Fibroblast of lung (primary cell): ENCODE results near the gene CCR3. TPM values are rescaled to one million over a fixed set of nuclear protein-coding genes. Genes with fewer than 3 reads are reported as not detected.

Source experiments
- DNase-seq, 2 donors: peaks; one replicate each; pipeline versions ENCODE4 v3.0.0 to v3.0.0-alpha.2; 2010; ENCODE audit warnings: low read depth in 2 of 2
- H2AFZ ChIP-seq: 2 replicates; pipeline ENCODE4 v1.5.1; 2012; ENCODE audit warnings: low read length, control low read depth, inconsistent platforms
- H3K27ac ChIP-seq: 2 replicates; pipeline ENCODE4 v1.5.1; 2011; ENCODE audit warnings: low read length, control low read depth; ENCODE audit not compliant: insufficient read depth
- H3K27me3 ChIP-seq: 2 replicates; pipeline ENCODE4 v1.5.1; 2011; ENCODE audit warnings: mild to moderate bottlenecking, low read length; ENCODE audit not compliant: control insufficient read depth, insufficient read depth
- H3K36me3 ChIP-seq: 2 replicates; pipeline ENCODE4 v1.5.1; 2011; ENCODE audit warnings: low read length; ENCODE audit not compliant: control insufficient read depth, insufficient read depth
- H3K4me1 ChIP-seq: 2 replicates; pipeline ENCODE4 v1.5.1; 2011; ENCODE audit warnings: low read length; ENCODE audit not compliant: control insufficient read depth, insufficient read depth; ENCODE audit errors: extremely low read depth
- H3K4me2 ChIP-seq: 2 replicates; pipeline ENCODE4 v1.5.1; 2011; ENCODE audit warnings: low read length, control low read depth; ENCODE audit not compliant: insufficient read depth; ENCODE audit errors: extremely low read depth
- H3K4me3 ChIP-seq, 4 experiments: fragments of 200-600 bp in 1 of 4; sonication (generic) in 1 of 4; replicated peaks in 1 of 4; 2 replicates each; pipeline ENCODE4 v1.5.1; 2011 to 2016; ENCODE audit warnings: low read length in 4 of 4, low read depth in 3 of 4, mild to moderate bottlenecking in 3 of 4, control low read depth in 2 of 4, inconsistent platforms in 1 of 4, mixed read lengths in 1 of 4; ENCODE audit not compliant: insufficient read depth in 1 of 4; ENCODE audit errors: control extremely low read depth in 1 of 4
- H3K79me2 ChIP-seq: 2 replicates; pipeline ENCODE4 v1.5.1; 2012; ENCODE audit warnings: mild to moderate bottlenecking, low read length, inconsistent platforms; ENCODE audit not compliant: control insufficient read depth, insufficient read depth
- H3K9ac ChIP-seq: 2 replicates; pipeline ENCODE4 v1.5.1; 2011; ENCODE audit warnings: mild to moderate bottlenecking, low read length, control low read depth; ENCODE audit not compliant: insufficient read depth
- H3K9me3 ChIP-seq: 2 replicates; pipeline ENCODE4 v1.5.1; 2012; ENCODE audit warnings: low read depth, low read length; ENCODE audit not compliant: control insufficient read depth, insufficient read depth
- H4K20me1 ChIP-seq: 2 replicates; pipeline ENCODE4 v1.5.1; 2011; ENCODE audit warnings: low read length; ENCODE audit not compliant: control insufficient read depth, insufficient read depth; ENCODE audit errors: extremely low read depth
- CTCF ChIP-seq, 2 donors: IDR thresholded peaks in 1 of 2; conservative IDR thresholded peaks in 1 of 2; 1 replicate in 1 of 2; 2 replicates in 1 of 2; pipeline ENCODE4 v1.5.1; 2011 to 2012; ENCODE audit warnings: low read length in 2 of 2, control low read depth in 1 of 2, inconsistent platforms in 1 of 2, low read depth in 1 of 2, mild to moderate bottlenecking in 1 of 2
- EZH2 ChIP-seq: IDR thresholded peaks from 2 replicates; pipeline ENCODE4 v1.5.1; 2012; ENCODE audit warnings: low read length, control low read depth, mild to moderate bottlenecking; ENCODE audit errors: missing control alignments
- polyA plus RNA-seq, 2 donors: library from polyadenylated mRNA; depleted of rRNA in 1 of 2; stranded (reverse) in 1 of 2; unstranded in 1 of 2; fragments of >200 nt; gene quantifications; 2 replicates each; pipeline ENCODE4 v1.2.1, GENCODE V29; 2011 to 2012; ENCODE audit warnings: missing spikeins in 1 of 2
- total RNA-seq: library from RNA; depleted of rRNA; stranded (reverse); fragments of >200 nt; gene quantifications from 2 replicates; pipeline ENCODE4 v1.2.1, GENCODE V29; 2014

The CCR3 gene
- total and polyA plus RNA-seq, 2 donors (not counting 1 experiment from before 2014, with no cell fraction given) = 0.16 to 0.17 TPM

- peak; percentile 44 to 56 for DNase-seq
- H3K27me3 ChIP-seq = no peaks in the 10 kb centered on the region
- H3K36me3 ChIP-seq = no peaks in the 10 kb centered on the region
- no peaks in the 10 kb centered on the region for H4K20me1 ChIP-seq
- TF ChIP-seq CTCF (conservative IDR thresholded peaks at IDR 0.05 in 1 of 2, IDR thresholded peaks at IDR 0.05 in 1 of 2; ENCODE audit: low read depth in 1 of 2, low read length in 2 of 2) (no peak), EZH2 (no peak)
- H3K4me1 ChIP-seq = no peaks in the 10 kb centered on the region
- H3K9ac ChIP-seq = no peak overlapping the region
- no peaks in the 10 kb centered on the region for H3K79me2 ChIP-seq
- H3K27ac ChIP-seq = no peak overlapping the region
- no peak overlapping the region for H2AFZ ChIP-seq
- H3K4me2 ChIP-seq = no peak overlapping the region
- no peaks in the 10 kb centered on the region for H3K9me3 ChIP-seq
- no peak overlapping the region for H3K4me3 ChIP-seq
Measured at GRCh38 chr3:46280105-46280797, 38.0 kb downstream of the CCR3 start.

- Histone ChIP-seq H2AFZ (no peak overlapping the region), H3K9me3 (no peaks in the 10 kb centered on the region), H3K4me3 (no peak overlapping the region), H4K20me1 (no peaks in the 10 kb centered on the region), H3K4me1 (no peaks in the 10 kb centered on the region), H3K27ac (no peak overlapping the region), H3K36me3 (no peaks in the 10 kb centered on the region), H3K9ac (no peak overlapping the region), H3K4me2 (no peak overlapping the region), H3K27me3 (no peaks in the 10 kb centered on the region), H3K79me2 (no peaks in the 10 kb centered on the region)
- no peak for TF ChIP-seq CTCF (conservative IDR thresholded peaks at IDR 0.05 in 1 of 2, IDR thresholded peaks at IDR 0.05 in 1 of 2; ENCODE audit: low read depth in 1 of 2, low read length in 2 of 2)
- TF ChIP-seq EZH2 = no peak
- no peak for DNase-seq
Measured at GRCh38 chr3:46281551-46281950, 39.3 kb downstream of the CCR3 start.

GRCh38 chr3:46282041-46282440 is 39.8 kb downstream of the CCR3 start:
- H3K4me3 ChIP-seq = no peak overlapping the region
- H3K27ac ChIP-seq = no peak overlapping the region
- H3K9ac ChIP-seq = no peak overlapping the region
- no peaks in the 10 kb centered on the region for H3K79me2 ChIP-seq
- no peaks in the 10 kb centered on the region for H3K4me1 ChIP-seq
- H3K36me3 ChIP-seq = no peaks in the 10 kb centered on the region
- H3K27me3 ChIP-seq = no peaks in the 10 kb centered on the region
- no peaks in the 10 kb centered on the region for H3K9me3 ChIP-seq
- H2AFZ ChIP-seq = no peak overlapping the region
- H3K4me2 ChIP-seq = no peak overlapping the region
- DNase-seq = no peak
- TF ChIP-seq CTCF (conservative IDR thresholded peaks at IDR 0.05 in 1 of 2, IDR thresholded peaks at IDR 0.05 in 1 of 2; ENCODE audit: low read depth in 1 of 2, low read length in 2 of 2) (no peak), EZH2 (no peak)
- no peaks in the 10 kb centered on the region for H4K20me1 ChIP-seq
